Measurements from ENCODE around the gene CDX1.

Gene CDX1

GRCh38 chr5:150166650-150167511, at the start of gene CDX1:
Gene CDX1 (plus strand): TSS chr5:150166778. CDS start chr5:150166877, 99 bp downstream.
- H3K4me3 ChIP-seq (ENCODE audit: control insufficient read depth, low read depth, low read length) = no peak within 1 kb of the TSS
- no peak for DNase-seq (ENCODE audit: low read depth)
- TF ChIP-seq, protein P1, sequence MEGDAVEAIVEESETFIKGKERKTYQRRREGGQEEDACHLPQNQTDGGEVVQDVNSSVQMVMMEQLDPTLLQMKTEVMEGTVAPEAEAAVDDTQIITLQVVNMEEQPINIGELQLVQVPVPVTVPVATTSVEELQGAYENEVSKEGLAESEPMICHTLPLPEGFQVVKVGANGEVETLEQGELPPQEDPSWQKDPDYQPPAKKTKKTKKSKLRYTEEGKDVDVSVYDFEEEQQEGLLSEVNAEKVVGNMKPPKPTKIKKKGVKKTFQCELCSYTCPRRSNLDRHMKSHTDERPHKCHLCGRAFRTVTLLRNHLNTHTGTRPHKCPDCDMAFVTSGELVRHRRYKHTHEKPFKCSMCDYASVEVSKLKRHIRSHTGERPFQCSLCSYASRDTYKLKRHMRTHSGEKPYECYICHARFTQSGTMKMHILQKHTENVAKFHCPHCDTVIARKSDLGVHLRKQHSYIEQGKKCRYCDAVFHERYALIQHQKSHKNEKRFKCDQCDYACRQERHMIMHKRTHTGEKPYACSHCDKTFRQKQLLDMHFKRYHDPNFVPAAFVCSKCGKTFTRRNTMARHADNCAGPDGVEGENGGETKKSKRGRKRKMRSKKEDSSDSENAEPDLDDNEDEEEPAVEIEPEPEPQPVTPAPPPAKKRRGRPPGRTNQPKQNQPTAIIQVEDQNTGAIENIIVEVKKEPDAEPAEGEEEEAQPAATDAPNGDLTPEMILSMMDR (IDR thresholded peaks at IDR 0.05; ENCODE audit: control insufficient read depth, insufficient read depth, low read depth, low read length, missing control alignments) = no peak

DNA sequence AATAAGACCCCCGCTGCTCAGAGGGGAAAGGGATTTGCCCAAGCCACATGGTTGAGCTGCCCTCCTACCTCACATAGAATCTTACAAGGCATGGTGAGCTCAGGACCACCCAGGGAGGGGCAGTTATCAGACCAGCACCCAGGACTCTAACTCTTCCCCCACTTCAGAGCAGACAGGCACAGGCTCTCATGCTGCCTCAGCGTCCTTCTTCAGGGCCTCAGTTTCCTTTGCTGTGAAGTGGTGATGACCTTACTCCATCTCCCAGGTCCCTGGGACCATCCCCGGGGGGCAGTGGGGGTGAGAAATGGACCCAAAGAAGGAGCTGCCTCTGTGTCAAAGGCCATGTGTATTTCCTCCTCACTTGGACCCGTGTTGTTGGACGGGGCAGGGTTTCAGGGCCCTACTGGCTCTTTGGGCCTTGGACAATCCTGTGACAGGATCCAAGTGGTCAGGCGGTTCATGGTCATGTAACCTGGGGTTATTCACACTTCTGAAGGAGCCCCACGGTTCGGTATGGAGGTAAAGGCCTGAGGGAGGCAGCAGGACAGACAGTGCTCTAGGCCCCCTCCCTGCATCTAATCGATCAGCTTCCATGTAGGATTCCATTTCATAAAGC, 48.5 kb upstream of the CDX1 start:
- H3K4me3 ChIP-seq (ENCODE audit: control insufficient read depth, low read depth, low read length) = no peak overlapping the region
- no peak for DNase-seq (ENCODE audit: low read depth)
- TF ChIP-seq, protein P1 (IDR thresholded peaks at IDR 0.05; ENCODE audit: control insufficient read depth, insufficient read depth, low read depth, low read length, missing control alignments) = no peak

GRCh38 chr5:150118561-150119229, 47.9 kb upstream of the CDX1 start:
- no peak for DNase-seq (ENCODE audit: low read depth)
- TF ChIP-seq, protein P1 (IDR thresholded peaks at IDR 0.05; ENCODE audit: control insufficient read depth, insufficient read depth, low read depth, low read length, missing control alignments) = no peak
- no peak overlapping the region for H3K4me3 ChIP-seq (ENCODE audit: control insufficient read depth, low read depth, low read length)

DNA sequence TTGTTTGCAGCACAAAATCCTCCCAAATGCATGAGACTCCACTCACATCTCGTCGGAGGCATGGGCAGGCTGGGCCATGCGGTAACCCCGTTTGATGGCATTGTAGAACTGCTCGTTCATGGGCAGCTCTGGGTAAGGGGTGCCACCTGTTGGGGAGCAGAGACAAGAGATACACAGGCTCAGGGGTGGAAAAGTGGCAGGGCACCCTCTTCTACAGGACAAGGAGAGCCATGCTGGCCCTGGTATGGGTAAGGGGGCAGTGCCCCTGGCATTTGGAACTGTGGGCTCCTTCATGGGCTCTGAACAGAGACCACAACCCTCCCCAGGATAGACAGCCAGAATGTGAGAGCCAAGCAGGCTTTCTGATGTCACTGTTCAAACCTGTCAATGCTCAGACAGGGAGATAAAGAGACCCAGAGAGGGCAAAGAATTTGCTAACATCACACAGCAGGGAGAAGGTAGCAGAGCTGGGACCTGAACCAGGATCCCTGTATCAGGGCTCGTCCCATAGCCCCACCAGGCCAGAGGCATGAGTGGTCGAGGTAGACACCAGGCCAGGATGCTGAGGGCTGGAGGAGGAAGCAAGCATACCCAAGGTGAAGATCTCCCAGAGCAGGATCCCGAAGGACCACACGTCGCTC, 47.0 kb upstream of the CDX1 start:
- no peak overlapping the region for H3K4me3 ChIP-seq (ENCODE audit: control insufficient read depth, low read depth, low read length)
- DNase-seq (ENCODE audit: low read depth) = no peak
- TF ChIP-seq, protein P1 (IDR thresholded peaks at IDR 0.05; ENCODE audit: control insufficient read depth, insufficient read depth, low read depth, low read length, missing control alignments) = peak; percentile 5

- DNase-seq (ENCODE audit: low read depth) = no peak
- H3K4me3 ChIP-seq (ENCODE audit: control insufficient read depth, low read depth, low read length) = no peak overlapping the region
- TF ChIP-seq, protein P1 (IDR thresholded peaks at IDR 0.05; ENCODE audit: control insufficient read depth, insufficient read depth, low read depth, low read length, missing control alignments) = no peak
Measured at GRCh38 chr5:150120062-150120441, 46.5 kb upstream of the CDX1 start.

Measured in AG09309 (cell line).